D721Med (cell line): ENCODE results near the gene ADAMTSL3.

ENCODE experiments used
- DNase-seq: peaks from one replicate; pipeline ENCODE4 v3.0.0; 2011; ENCODE audit warnings: low spot score; ENCODE audit not compliant: insufficient read length
- FAIRE-seq: peaks from 2 replicates; lab custom pipeline; 2011; peaks lifted over from hg19 to GRCh38; lab: Jason Lieb, UNC
- CTCF ChIP-seq: IDR thresholded peaks from 2 replicates; pipeline ENCODE4 v1.5.1; 2012; ENCODE audit warnings: mild to moderate bottlenecking, control low read depth; ENCODE audit not compliant: insufficient read depth; ENCODE audit errors: missing control alignments

The ADAMTSL3 gene

DNA sequence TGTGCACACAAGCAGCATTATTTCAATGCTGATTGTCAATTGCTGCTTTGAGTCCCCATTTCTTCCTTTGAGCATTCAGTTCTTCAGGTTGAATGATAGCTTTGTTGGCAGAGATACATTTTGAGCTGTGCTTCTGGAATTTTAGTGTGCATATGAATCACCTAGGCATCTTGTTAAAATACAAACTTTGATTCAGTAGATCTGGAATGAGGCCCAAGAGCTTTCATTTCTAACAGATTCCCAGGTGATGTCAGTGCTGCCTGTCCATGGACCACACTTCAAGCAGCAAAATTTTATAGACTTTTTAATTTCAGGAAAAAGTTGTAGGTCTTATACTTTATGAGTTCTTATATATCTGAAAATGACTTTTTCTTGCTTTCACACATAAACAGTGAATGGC, 131.1 kb downstream of the ADAMTSL3 start:
- no peak for FAIRE-seq
- TF ChIP-seq CTCF: no peak
- no peak for DNase-seq

DNA sequence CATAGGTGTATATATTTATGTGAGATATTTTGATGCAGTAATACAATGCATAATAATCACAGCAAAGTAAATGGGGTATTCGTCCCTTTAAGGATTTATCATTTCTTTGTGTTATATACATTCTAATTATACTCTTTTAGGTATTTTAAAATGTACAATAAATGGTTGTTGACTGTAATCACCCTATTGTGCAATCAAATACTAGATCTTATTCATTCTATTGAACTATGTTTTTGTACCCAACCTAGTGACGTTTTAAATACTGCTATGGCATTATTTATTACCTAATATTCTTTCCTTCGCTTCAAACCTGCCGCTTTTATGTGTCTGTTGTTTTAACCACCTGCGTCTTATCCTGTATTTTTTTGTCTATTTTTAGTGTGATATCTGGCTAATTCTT, 132.4 kb downstream of the ADAMTSL3 start:
- TF ChIP-seq CTCF: no peak

GRCh38 chr15:83793069-83793468, 139.1 kb downstream of the ADAMTSL3 start:
- no peak for TF ChIP-seq CTCF
- no peak for DNase-seq
- FAIRE-seq: peak; percentile 25

More for the DNA sequence above, 132.4 kb downstream of the ADAMTSL3 start:
- DNase-seq: no peak
- FAIRE-seq: no peak

- FAIRE-seq: no peak
- TF ChIP-seq CTCF: no peak
- DNase-seq: no peak
Observed at GRCh38 chr15:83794209-83794608, 140.3 kb downstream of the ADAMTSL3 start.

DNA sequence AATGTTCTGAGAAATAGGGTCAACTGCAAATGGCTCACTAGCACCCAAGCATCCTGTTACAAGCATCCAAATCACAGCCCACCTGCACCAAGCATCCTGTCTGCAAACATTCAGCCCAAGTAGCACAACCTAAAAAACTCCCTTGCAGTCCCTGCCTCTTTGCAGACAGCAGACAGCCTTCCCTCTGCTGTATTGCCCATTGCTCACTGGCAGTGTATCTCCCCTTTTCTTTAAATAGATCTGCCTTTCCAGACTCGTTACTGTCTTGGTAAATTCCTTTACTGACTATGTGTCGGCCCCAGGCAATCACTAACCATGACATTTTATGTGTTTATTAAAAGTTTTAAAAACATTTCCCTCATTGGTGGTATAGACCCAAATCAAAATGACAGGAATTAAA, 155.4 kb downstream of the ADAMTSL3 start:
- no peak for DNase-seq
- no peak for TF ChIP-seq CTCF
- no peak for FAIRE-seq

DNA sequence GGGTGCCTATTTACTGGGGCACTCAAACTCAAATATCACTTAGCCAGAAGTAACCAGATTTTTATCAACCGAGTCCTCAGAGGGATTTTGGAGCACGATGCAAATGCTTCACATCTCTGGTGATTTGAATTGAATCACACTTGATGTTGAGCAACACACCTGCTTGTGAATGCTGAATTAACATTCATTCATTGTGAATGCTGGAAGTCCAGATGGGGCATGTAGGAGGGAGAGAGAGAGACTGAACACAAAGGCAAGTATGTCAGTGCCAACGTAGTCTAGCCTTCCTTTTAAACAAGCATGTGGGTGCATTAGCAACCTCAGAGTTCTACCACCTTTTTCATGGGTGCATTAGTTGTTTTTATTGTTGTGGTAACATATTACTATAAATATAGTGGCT, 156.2 kb downstream of the ADAMTSL3 start:
- no peak for TF ChIP-seq CTCF
- FAIRE-seq (no peak), DNase-seq (no peak)

GRCh38 chr15:83813682-83814081, 159.8 kb downstream of the ADAMTSL3 start:
- DNase-seq (no peak), FAIRE-seq (no peak)
- no peak for TF ChIP-seq CTCF
